ENCODE results near the gene SKOR1.

- TF ChIP-seq SIN3A (IDR thresholded peaks at IDR 0.05; ENCODE audit: borderline replicate concordance, insufficient read depth, low read length), result no peak
- no peak for TF ChIP-seq REST (IDR thresholded peaks at IDR 0.05; ENCODE audit: insufficient read depth in 1 of 2, low read depth in 2 of 2, low read length in 2 of 2)
- no peak for TF ChIP-seq POLR2AphosphoS5 (IDR thresholded peaks at IDR 0.05; ENCODE audit: low read depth, low read length)
Observed at GRCh38 chr15:67820122-67820991, 5.0 kb upstream of the SKOR1 start.

Measured in PFSK-1 (cell line).